NCI-H187 treated with DMSO at 0.1 percent for 48 hours (cell line): ENCODE data around the gene SMIM44.
"Not testable (repeated sequence)": the region's sequence is repeated elsewhere in the genome, so short reads cannot be mapped to it uniquely, and the experiment has no call there.

ENCODE experiments used
- DNase-seq: peaks from one replicate; lab custom pipeline; 2025; lab: John Stamatoyannopoulos, UW

The SMIM44 gene

GRCh38 chr19:3457528-3458228 lies 25.6 kb downstream of the SMIM44 start:
- DNase-seq: no peak

DNA sequence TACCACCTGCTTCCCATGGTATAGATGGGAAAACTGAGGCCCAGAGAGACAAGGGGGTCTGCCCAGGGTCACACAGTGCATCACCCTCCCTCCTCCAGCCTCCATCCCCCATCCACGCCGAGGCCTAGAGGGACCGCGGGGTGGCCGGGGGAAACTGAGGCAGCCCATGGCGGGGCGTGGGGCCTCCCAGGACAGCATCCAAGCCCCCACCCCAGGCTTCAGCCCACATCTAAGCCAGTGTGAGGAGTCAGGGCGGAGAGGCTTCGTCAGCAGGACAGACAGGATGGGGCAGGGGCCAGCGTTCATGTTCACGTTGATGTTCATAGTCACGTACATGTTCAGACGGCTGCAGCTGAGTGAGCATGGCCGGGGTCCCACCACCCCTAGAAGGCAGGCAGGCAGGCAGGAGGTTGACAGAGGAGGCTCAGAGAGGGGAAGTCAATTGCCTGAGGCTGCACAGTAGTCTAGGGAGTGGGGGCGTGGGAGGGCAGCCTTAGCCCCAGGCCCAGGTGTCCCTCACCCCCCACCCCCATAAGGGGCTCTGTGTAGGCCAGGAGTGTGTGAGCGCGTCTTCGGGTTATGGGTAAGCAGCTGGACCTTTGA lies 26.2 kb downstream of the SMIM44 start:
- no peak for DNase-seq

DNA sequence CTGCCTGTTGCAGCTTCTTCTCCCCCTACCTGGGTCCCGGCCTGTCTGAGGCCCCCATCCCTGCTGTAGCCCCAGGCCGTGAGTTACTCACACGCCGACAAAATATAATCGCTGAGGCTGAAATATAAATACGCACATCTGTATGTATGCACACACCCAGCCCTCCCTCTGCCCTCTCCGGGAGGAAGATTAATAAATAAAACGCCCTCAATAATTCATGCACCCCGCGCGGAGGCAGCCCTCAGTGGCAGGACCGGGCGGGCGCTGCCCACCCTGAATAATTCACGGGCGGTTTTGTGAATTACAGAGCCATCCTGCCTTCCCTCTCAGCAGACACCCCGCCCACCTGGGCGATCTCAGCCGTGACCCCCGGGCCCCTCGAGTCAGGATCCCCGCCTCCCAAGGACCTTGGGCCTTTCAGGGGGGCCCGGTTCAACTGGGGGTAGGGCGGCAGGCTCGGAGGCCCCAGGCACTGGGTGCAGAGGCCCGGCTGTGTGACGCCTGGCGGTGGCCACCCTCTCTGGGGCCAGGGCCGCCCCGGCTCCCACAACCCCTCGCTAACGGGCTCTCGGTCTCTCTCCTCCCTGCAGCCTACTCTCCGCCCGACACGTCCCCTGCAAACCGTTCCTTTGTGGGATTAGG lies 27.2 kb downstream of the SMIM44 start:
- no peak for DNase-seq

DNA sequence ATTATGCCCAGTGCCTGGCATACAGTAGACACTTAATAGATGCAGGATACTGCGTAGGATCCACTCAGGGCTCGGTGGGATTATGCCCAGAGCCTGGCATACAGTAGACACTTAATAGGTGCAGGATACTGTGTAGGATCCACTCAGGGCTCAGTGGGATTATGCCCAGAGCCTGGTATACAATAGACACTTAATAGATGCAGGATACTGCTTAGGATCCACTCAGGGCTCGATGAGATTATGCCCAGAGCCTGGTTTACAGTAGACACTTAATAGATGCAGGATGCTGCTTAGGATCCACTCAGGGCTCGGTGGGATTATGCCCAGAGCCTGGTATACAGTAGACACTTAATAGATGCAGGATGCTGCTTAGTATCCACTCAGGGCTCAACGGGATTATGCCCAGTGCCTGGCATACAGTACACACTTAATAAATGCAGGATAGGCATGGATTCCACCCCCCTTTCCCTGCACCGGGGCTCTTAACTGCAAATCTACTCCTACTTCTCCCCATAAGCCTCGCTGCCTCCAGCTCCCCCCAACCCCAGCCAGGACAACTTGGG lies 27.8 kb downstream of the SMIM44 start:
- DNase-seq: no peak

DNA sequence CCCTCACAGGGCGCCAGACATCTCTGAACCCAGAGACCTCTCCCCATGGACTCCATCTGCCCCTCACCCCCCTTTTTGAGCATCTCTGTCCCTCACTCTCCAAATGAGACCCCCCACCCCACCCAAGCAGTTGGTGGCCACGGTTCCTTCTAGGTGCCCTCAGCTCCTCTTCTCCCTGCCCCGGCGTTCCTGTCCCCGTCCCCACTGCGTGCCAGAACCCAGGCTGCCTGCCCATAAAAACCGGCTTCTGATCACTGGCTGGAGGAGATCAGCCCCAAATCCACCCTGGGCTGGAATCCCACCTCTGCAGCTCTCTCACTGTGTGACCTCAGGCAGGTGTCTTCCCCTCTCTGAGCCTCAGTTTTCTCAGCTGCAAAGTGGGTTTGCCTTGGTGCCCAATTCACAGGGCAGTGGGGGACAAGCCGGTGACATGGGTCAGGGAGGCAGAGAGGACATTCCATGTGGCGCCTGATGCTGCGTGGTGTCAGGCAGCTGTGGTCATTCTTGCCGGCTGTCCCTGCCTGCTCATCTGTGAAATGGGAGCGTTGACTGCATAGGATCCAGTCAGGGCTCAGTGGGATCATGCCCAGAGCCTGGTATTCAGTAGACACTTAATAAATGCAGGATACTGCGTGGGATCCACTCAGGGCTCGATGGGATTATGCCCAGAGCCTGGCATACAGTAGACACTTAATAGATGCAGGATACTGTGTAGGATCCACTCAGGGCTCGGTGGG lies 28.4 kb downstream of the SMIM44 start:
- DNase-seq: no peak

DNA sequence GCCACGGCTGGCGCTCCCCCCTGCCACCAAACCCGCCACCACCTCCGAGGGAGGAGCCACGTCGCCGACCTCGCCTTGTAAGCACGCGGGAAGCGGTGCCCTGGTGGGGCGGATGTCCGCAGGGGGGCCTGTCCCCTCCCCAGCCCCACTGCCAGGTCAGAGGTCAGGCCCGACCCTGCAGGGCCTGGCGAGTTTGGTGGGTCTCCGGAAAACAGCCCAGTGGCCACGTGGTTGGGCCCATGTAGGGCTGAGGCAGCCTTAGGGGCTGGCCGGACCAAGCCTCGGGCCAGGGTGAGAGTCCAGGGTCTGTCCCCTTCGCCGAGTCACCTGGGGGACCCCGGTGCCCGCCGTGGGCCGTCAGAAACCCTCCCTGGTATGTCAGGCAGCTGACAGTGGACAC lies 29.4 kb downstream of the SMIM44 start:
- DNase-seq: no peak

DNA sequence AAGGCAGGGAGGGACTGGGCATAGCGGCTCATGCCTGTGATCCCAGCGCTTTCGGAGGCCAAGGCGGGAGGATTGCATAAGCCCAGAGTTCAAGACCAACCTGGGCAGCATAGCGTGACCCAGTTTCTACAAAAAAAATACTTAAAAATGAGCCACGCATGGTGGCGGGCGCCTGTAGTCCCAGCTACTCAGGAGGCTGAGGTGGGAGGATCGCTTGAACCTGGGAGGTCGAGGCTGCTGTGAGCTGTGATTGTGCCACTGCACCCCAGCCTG lies 30.4 kb downstream of the SMIM44 start:
- not testable (repeated sequence) for DNase-seq

DNA sequence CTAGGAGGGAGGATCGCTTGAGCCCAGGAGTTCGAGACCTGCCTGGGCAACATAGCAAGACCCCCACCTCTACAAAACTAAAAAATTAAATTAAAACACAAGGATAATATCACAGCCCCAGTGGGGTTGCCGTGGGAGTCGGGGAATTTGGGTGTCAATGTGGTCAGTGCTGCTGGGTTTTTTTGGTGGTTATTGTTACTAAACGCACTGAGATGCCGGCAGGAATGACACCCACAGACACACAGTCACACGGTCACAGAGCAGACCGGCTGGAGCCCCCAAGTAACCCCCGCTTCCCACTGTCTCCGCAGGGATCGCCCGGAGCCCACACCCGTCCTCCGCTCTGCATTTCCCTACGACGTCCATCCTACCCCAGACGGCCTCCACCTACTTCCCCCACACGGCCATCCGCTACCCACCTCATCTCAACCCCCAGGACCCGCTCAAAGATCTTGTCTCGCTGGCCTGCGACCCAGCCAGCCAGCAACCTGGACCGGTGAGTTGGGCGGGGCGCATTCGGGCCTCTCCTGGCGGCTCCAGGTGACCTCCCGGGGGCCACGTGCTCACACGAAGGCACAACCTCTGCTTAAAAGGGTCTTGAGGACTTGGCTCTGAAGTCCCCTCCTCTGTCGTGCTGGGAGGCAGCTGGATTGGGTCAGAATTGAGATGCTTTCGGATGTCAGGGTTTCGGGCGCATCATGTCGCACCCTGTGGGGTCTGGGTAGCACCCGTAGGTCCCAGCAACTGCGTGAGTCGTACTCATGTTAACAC lies 30.9 kb downstream of the SMIM44 start:
- DNase-seq: no peak

GRCh38 chr19:3451451-3451866 lies 31.8 kb downstream of the SMIM44 start:
- no peak for DNase-seq

GRCh38 chr19:3450796-3451411 lies 32.3 kb downstream of the SMIM44 start:
- DNase-seq: no peak

GRCh38 chr19:3448616-3449334 lies 34.5 kb downstream of the SMIM44 start:
- DNase-seq: no peak

GRCh38 chr19:3446657-3447056 lies 36.6 kb downstream of the SMIM44 start:
- DNase-seq: not testable (repeated sequence)

DNA sequence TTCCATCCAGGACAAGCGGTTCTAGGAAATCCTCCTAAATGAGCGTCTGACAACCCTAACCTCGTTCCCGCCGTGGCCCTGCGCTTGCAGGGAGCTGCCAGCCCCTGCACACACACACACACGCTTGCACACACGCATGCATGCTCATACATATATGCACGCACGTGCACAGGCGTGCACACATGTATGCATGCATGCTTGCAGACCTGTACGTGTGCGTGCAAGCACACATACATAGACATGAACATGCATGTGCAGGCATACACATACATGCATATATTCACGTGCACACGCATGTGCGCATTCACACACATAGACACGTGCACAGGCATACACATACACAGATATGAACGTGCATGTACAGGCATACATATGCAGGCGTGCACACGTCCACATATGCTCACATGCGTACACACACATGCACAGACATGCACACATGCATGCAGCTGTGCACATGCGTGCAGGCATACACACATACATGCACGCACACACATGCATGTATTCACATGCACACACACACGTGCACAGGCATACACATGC lies 38.5 kb downstream of the SMIM44 start:
- DNase-seq: no peak

GRCh38 chr19:3443840-3444694 lies 39.2 kb downstream of the SMIM44 start:
- no peak for DNase-seq

GRCh38 chr19:3442487-3443071 lies 40.7 kb downstream of the SMIM44 start:
- no peak for DNase-seq

- no peak for DNase-seq
Measured at GRCh38 chr19:3441986-3442329, 41.3 kb downstream of the SMIM44 start.

- DNase-seq: no peak
Measured at GRCh38 chr19:3441089-3441985, 41.9 kb downstream of the SMIM44 start.

DNA sequence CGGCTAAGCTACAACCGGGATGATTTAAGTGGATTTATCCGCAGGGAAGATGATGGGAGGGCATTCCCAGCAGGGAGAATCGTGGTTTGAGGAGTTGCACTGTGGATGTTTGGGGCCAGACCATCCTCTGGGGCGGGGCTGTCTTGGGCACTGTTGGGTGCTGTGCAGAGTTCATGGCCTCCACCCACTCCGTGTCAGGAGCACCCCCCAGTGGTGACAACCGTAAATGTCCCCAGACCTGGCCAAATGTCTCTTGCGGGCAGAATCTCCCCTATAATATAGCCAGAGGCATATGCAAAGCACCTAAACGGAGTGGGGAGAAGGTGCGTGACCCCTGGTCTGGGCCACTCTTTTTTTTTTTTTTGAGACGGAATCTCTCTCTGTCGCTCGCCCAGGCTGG lies 43.2 kb downstream of the SMIM44 start:
- DNase-seq: no peak
